H1 (cell line): ENCODE results near the gene ESRRB. TPM values are rescaled to one million over a fixed set of nuclear protein-coding genes. Genes with fewer than 3 reads are reported as not detected.

ENCODE experiments used
- ATF2 ChIP-seq: IDR thresholded peaks from 2 replicates; pipeline ENCODE4 v1.6.1; 2012; ENCODE audit warnings: low read length, inconsistent platforms
- CHD2 ChIP-seq: IDR thresholded peaks from 2 replicates; pipeline ENCODE4 v1.6.1; 2012; ENCODE audit warnings: low read length, improper control_type of control experiment
- MAFK ChIP-seq: IDR thresholded peaks from 2 replicates; pipeline ENCODE4 v1.6.1; 2012; ENCODE audit warnings: low read depth, mild to moderate bottlenecking, improper control_type of control experiment, low read length
- MAX ChIP-seq: IDR thresholded peaks from 2 replicates; pipeline ENCODE4 v1.6.1; 2012; ENCODE audit warnings: inconsistent platforms
- POLR2AphosphoS5 ChIP-seq: IDR thresholded peaks from 2 replicates; pipeline ENCODE4 v1.6.1; 2011; ENCODE audit warnings: low read depth, low read length
- RAD21 ChIP-seq, 2 experiments: IDR thresholded peaks in 1 of 2; conservative IDR thresholded peaks in 1 of 2; 2 replicates each; pipeline ENCODE4 v1.6.1; 2011; ENCODE audit warnings: low read depth in 2 of 2, low read length in 2 of 2, improper control_type of control experiment in 1 of 2, inconsistent platforms in 1 of 2, mild to moderate bottlenecking in 1 of 2, moderate library complexity in 1 of 2
- RBBP5 ChIP-seq: IDR thresholded peaks from 2 replicates; pipeline ENCODE4 v1.7.1; 2012; ENCODE audit warnings: low read depth, mild to moderate bottlenecking, inconsistent platforms, low read length, moderate library complexity, borderline replicate concordance
- RXRA ChIP-seq: IDR thresholded peaks from 2 replicates; pipeline ENCODE4 v1.6.1; 2011; ENCODE audit warnings: low read depth, mild to moderate bottlenecking, low read length, moderate library complexity; ENCODE audit not compliant: insufficient read depth
- SIRT6 ChIP-seq: IDR thresholded peaks from one replicate; pipeline ENCODE4 v1.7.1; 2012; ENCODE audit warnings: low read length, inconsistent platforms
- SIX5 ChIP-seq: IDR thresholded peaks from 2 replicates; pipeline ENCODE4 v1.6.1; 2011; ENCODE audit warnings: mild to moderate bottlenecking, low read depth, low read length
- SUZ12 ChIP-seq: fragments of 200-600 bp; sonication (generic); IDR thresholded peaks from 2 replicates; pipeline ENCODE4 v1.6.1; 2012; ENCODE audit warnings: mild to moderate bottlenecking, inconsistent platforms, low read length, moderate library complexity, mixed read lengths
- polyA plus RNA-seq, 7 experiments: library from polyadenylated mRNA; depleted of rRNA in 3 of 7; stranded (reverse) in 5 of 7; unstranded in 2 of 7; fragments of >200 nt in 5 of 7; fragments of 200-250 nt in 2 of 7; gene quantifications; 1 replicate in 5 of 7; 2 replicates in 1 of 7; 4 replicates in 1 of 7; pipeline versions ENCODE4 v1.2.1 to v1.2.3, GENCODE V29; 2011 to 2013; ENCODE audit warnings: missing spikeins in 2 of 7, mixed read lengths in 2 of 7
- total RNA-seq: library from RNA; stranded (reverse); fragmentation: NEBNext Ultra II Directional; extraction: Animal tissue kit (Norgen Biotek cat#: 25700); gene quantifications from 2 replicates; pipeline ENCODE4 v1.2.1, GENCODE V29; 2021

The ESRRB gene
- total and polyA plus RNA-seq, 2 of the 8 experiments (the other 6 are each of a cell fraction or from before 2014, with no cell fraction given) = 0.29 to 0.45 TPM

GRCh38 chr14:76491172-76491930, 115.4 kb downstream of the ESRRB start (continued):
- TF ChIP-seq ATF2 = no peak
- no peak for TF ChIP-seq CHD2
- TF ChIP-seq RBBP5 = no peak
- no peak for TF ChIP-seq SIX5
- TF ChIP-seq MAX = no peak
- TF ChIP-seq RAD21 (IDR thresholded peaks at IDR 0.05 in 1 of 2, conservative IDR thresholded peaks at IDR 0.05 in 1 of 2; ENCODE audit: low read depth in 2 of 2, low read length in 2 of 2) = no peak
- no peak for TF ChIP-seq POLR2AphosphoS5
- no peak for TF ChIP-seq SUZ12
- TF ChIP-seq SIRT6 = no peak
- no peak for TF ChIP-seq MAFK
- no peak for TF ChIP-seq RXRA
